PFSK-1 (cell line): ENCODE data around the gene QRFP.

Experiments used
- POLR2AphosphoS5 ChIP-seq: IDR thresholded peaks from 2 replicates; pipeline ENCODE4 v1.6.1; 2012; ENCODE audit warnings: low read depth, mild to moderate bottlenecking, control low read depth, low read length, moderate library complexity
- TAF1 ChIP-seq: IDR thresholded peaks from 2 replicates; pipeline ENCODE4 v1.6.1; 2012; ENCODE audit warnings: low read length, control low read depth, borderline replicate concordance; ENCODE audit not compliant: insufficient read depth

- TF ChIP-seq TAF1 (no peak), POLR2AphosphoS5 (no peak)
Measured at GRCh38 chr9:130943221-130943620, 46.6 kb upstream of the QRFP start.
